ENCODE measurements around the gene STK32B. TPM values are rescaled to one million over a fixed set of nuclear protein-coding genes. Genes with fewer than 3 reads are reported as not detected.
"Not testable (repeated sequence)": the region's sequence is repeated elsewhere in the genome, so short reads cannot be mapped to it uniquely, and the experiment has no call there.

The STK32B gene
- total and polyA plus RNA-seq, 2 donors (not counting 1 experiment from before 2014, with no cell fraction given): 0.22 to 0.30 TPM

DNA sequence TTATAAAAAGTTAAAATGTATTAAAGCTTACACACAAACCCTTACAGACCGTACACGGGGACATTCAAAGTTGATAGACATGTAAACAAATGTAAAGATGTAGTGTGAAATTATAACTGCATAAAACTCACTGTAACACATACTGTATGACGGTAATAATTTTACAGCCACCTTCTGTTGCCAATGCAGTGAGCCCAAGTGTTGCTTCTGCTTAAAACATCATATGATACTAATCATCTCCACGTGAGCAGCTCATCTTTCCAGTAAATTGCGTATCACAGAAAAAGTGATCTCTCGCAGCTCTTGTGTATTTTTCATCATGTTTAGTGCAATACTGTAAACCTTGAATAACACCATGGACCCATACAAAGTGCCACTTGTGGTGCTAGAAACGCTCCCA is 233.2 kb downstream of the STK32B start:
- H2AFZ ChIP-seq (ENCODE audit: insufficient read depth, low read depth, low read length, poor library complexity, severe bottlenecking): no peak overlapping the region
- no peaks in the 10 kb centered on the region for H4K20me1 ChIP-seq (ENCODE audit: control insufficient read depth, insufficient read depth, low read length, poor library complexity, severe bottlenecking)
- no peaks in the 10 kb centered on the region for H3K79me2 ChIP-seq (ENCODE audit: control insufficient read depth, insufficient read depth, low read length)
- ChIA-PET POLR2A (no interaction called here), CTCF (no interaction called here)
- no peaks in the 10 kb centered on the region for H3K36me3 ChIP-seq (replicated peaks in 1 of 2; ENCODE audit: control extremely low read depth in 1 of 2, control insufficient read depth in 1 of 2, extremely low read depth in 1 of 2, insufficient read depth in 2 of 2, low read length in 1 of 2)
- Mint-ChIP-seq H3K27me3 (no peaks in the 10 kb centered on the region), H3K9me3 (ENCODE audit: insufficient read depth) (no peaks in the 10 kb centered on the region), H3K27ac (no peak overlapping the region), H3K4me3 (no peak overlapping the region), H3K4me1 (no peaks in the 10 kb centered on the region)
- H3K27ac ChIP-seq (ENCODE audit: low read length in 2 of 2): no peak overlapping the region
- DNase-seq (no peak), ATAC-seq (ENCODE audit: low read depth) (no peak)
- no peak overlapping the region for H3K9ac ChIP-seq (ENCODE audit: low read length)
- H3K4me2 ChIP-seq (replicated peaks; ENCODE audit: low read depth, low read length, poor library complexity, severe bottlenecking): no peak overlapping the region
- no peak for TF ChIP-seq EZH2 (IDR thresholded peaks at IDR 0.05; ENCODE audit: borderline replicate concordance, insufficient read depth, low read depth, low read length, poor library complexity, severe bottlenecking)
- TF ChIP-seq, protein P1, sequence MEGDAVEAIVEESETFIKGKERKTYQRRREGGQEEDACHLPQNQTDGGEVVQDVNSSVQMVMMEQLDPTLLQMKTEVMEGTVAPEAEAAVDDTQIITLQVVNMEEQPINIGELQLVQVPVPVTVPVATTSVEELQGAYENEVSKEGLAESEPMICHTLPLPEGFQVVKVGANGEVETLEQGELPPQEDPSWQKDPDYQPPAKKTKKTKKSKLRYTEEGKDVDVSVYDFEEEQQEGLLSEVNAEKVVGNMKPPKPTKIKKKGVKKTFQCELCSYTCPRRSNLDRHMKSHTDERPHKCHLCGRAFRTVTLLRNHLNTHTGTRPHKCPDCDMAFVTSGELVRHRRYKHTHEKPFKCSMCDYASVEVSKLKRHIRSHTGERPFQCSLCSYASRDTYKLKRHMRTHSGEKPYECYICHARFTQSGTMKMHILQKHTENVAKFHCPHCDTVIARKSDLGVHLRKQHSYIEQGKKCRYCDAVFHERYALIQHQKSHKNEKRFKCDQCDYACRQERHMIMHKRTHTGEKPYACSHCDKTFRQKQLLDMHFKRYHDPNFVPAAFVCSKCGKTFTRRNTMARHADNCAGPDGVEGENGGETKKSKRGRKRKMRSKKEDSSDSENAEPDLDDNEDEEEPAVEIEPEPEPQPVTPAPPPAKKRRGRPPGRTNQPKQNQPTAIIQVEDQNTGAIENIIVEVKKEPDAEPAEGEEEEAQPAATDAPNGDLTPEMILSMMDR (IDR thresholded peaks at IDR 0.05): no peak
- H3K4me3 ChIP-seq (ENCODE audit: control extremely low read depth in 1 of 5, extremely low read depth in 1 of 5, insufficient read depth in 1 of 5, low read depth in 2 of 5, low read length in 4 of 5): no peak overlapping the region
- no peaks in the 10 kb centered on the region for H3K4me1 ChIP-seq (ENCODE audit: control insufficient read depth in 2 of 2, insufficient read depth in 2 of 2, low read length in 2 of 2)
- no peaks in the 10 kb centered on the region for H3K27me3 ChIP-seq (replicated peaks in 1 of 4; ENCODE audit: control extremely low read depth in 1 of 4, control insufficient read depth in 3 of 4, insufficient read depth in 4 of 4, low read length in 3 of 4)
- WGBS (ENCODE audit: insufficient coverage): 60% methylated on average over 1 of the region's 7 CpGs
- no peaks in the 10 kb centered on the region for H3K9me3 ChIP-seq (ENCODE audit: control extremely low read depth in 1 of 3, control insufficient read depth in 2 of 3, insufficient read depth in 1 of 3, low read length in 2 of 3)
- intact Hi-C loops (cut with micrococcal nuclease): no loop called here

DNA sequence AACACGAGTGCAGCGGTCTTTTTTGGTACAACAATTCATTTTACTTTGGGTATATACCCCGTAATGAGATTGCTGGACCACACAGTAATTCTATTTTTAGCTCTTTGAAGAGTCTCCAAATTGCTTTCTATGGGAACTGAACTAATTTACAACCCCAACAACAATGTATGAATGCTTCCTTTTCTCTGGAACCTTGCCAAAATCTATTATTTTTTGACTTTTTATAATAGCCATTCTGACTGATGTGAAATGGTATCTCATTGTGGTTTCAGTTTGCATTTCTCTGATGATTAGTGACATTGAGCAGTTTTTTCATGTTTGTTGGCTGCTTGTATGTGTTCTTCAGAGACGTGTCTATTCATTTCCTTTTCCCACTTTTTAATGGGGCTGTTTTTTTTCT is 240.8 kb downstream of the STK32B start:
- ATAC-seq (ENCODE audit: low read depth): no peak
- no peak overlapping the region for H3K9ac ChIP-seq (ENCODE audit: low read length)
- CTCF ChIA-PET: no interaction called here
- H3K4me3 ChIP-seq (ENCODE audit: control extremely low read depth in 1 of 5, extremely low read depth in 1 of 5, insufficient read depth in 1 of 5, low read depth in 2 of 5, low read length in 4 of 5): no peak overlapping the region
- Mint-ChIP-seq H3K4me3 (no peak overlapping the region), H3K4me1 (no peaks in the 10 kb centered on the region), H3K27ac (no peak overlapping the region), H3K9me3 (ENCODE audit: insufficient read depth) (peaks cover 6% of the 10 kb centered on the region), H3K27me3 (no peaks in the 10 kb centered on the region)
- POLR2A ChIA-PET: no interaction called here
- H3K9me3 ChIP-seq (ENCODE audit: control extremely low read depth in 1 of 3, control insufficient read depth in 2 of 3, insufficient read depth in 1 of 3, low read length in 2 of 3): no peaks in the 10 kb centered on the region
- no peaks in the 10 kb centered on the region for H4K20me1 ChIP-seq (ENCODE audit: control insufficient read depth, insufficient read depth, low read length, poor library complexity, severe bottlenecking)
- no peak overlapping the region for H3K27ac ChIP-seq (ENCODE audit: low read length in 2 of 2)
- no peaks in the 10 kb centered on the region for H3K27me3 ChIP-seq (replicated peaks in 1 of 4; ENCODE audit: control extremely low read depth in 1 of 4, control insufficient read depth in 3 of 4, insufficient read depth in 4 of 4, low read length in 3 of 4)
- DNase-seq: no peak
- H2AFZ ChIP-seq (ENCODE audit: insufficient read depth, low read depth, low read length, poor library complexity, severe bottlenecking): no peak overlapping the region
- H3K4me2 ChIP-seq (replicated peaks; ENCODE audit: low read depth, low read length, poor library complexity, severe bottlenecking): no peak overlapping the region
- H3K36me3 ChIP-seq (replicated peaks in 1 of 2; ENCODE audit: control extremely low read depth in 1 of 2, control insufficient read depth in 1 of 2, extremely low read depth in 1 of 2, insufficient read depth in 2 of 2, low read length in 1 of 2): no peaks in the 10 kb centered on the region
- H3K79me2 ChIP-seq (ENCODE audit: control insufficient read depth, insufficient read depth, low read length): no peaks in the 10 kb centered on the region
- TF ChIP-seq EZH2 (IDR thresholded peaks at IDR 0.05; ENCODE audit: borderline replicate concordance, insufficient read depth, low read depth, low read length, poor library complexity, severe bottlenecking): no peak
- TF ChIP-seq, protein P1 (IDR thresholded peaks at IDR 0.05): no peak
- intact Hi-C loops (cut with micrococcal nuclease): no loop called here
- WGBS (ENCODE audit: insufficient coverage): no CpG with 5 or more reads among the region's 4 CpGs
- no peaks in the 10 kb centered on the region for H3K4me1 ChIP-seq (ENCODE audit: control insufficient read depth in 2 of 2, insufficient read depth in 2 of 2, low read length in 2 of 2)

DNA sequence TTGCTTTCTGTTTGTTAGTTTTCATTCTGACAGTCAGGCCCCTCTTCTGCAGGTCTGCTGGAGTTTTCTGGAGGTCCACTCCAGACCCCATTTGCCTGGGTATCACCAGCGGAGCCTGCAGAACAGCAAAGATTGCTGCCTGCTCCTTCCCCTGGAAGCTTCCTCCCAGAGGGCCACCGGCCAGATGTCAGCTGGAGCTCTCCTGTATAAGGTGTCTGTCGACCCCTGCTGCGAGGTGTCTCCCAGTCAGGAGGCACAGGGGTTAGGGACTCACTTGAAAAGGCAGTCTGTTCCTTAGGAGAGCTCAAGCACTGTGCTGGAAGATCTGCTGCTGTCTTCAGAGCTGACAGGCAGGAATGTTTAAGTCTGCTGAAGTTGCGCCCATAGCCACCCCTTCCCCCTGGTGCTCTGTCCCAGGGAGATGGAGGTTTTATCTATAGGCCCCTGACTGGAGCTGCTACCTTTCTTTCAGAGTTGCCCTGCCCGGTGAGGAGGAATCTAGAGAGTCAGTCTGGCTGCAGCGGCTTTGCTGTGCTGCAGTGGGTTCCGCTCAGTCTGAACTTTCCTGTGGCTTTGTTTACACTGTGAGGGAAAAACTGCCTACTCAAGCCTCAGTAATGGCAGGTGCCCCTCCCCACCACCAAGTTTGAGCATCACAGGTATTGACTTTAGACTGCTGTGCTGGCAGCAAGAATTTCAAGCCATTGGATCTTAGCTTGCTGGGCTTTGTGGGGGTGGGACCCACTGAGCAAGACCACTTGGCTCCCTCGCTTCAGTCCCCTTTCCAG is 246.9 kb downstream of the STK32B start:
- H3K79me2 ChIP-seq (ENCODE audit: control insufficient read depth, insufficient read depth, low read length); H3K27ac ChIP-seq (ENCODE audit: low read length in 2 of 2); H3K4me2 ChIP-seq (replicated peaks; ENCODE audit: low read depth, low read length, poor library complexity, severe bottlenecking); H3K4me1 ChIP-seq (ENCODE audit: control insufficient read depth in 2 of 2, insufficient read depth in 2 of 2, low read length in 2 of 2); H3K4me3 ChIP-seq (ENCODE audit: control extremely low read depth in 1 of 5, extremely low read depth in 1 of 5, insufficient read depth in 1 of 5, low read depth in 2 of 5, low read length in 4 of 5); H3K9me3 ChIP-seq (ENCODE audit: control extremely low read depth in 1 of 3, control insufficient read depth in 2 of 3, insufficient read depth in 1 of 3, low read length in 2 of 3); H2AFZ ChIP-seq (ENCODE audit: insufficient read depth, low read depth, low read length, poor library complexity, severe bottlenecking); H3K27me3 ChIP-seq (replicated peaks in 1 of 4; ENCODE audit: control extremely low read depth in 1 of 4, control insufficient read depth in 3 of 4, insufficient read depth in 4 of 4, low read length in 3 of 4); ATAC-seq (ENCODE audit: low read depth); H3K27ac Mint-ChIP-seq; POLR2A ChIA-PET; CTCF ChIA-PET; H3K27me3 Mint-ChIP-seq; intact Hi-C loops (cut with micrococcal nuclease); H3K9ac ChIP-seq (ENCODE audit: low read length); H3K4me3 Mint-ChIP-seq; DNase-seq; H3K36me3 ChIP-seq (replicated peaks in 1 of 2; ENCODE audit: control extremely low read depth in 1 of 2, control insufficient read depth in 1 of 2, extremely low read depth in 1 of 2, insufficient read depth in 2 of 2, low read length in 1 of 2); H3K4me1 Mint-ChIP-seq; H3K9me3 Mint-ChIP-seq (ENCODE audit: insufficient read depth); H4K20me1 ChIP-seq (ENCODE audit: control insufficient read depth, insufficient read depth, low read length, poor library complexity, severe bottlenecking): not testable (repeated sequence)
- 89% methylated on average over 6 of the region's 9 CpGs for WGBS (ENCODE audit: insufficient coverage)
